Measurements from ENCODE around the gene TMEM240. TPM values are rescaled to one million over a fixed set of nuclear protein-coding genes. Genes with fewer than 3 reads are reported as not detected.
A peak's percentile ranks its signal among the peaks of the same experiment; 100 is the strongest.

TMEM240 gene
- not detected for polyA plus RNA-seq (ENCODE audit: low read depth in 6 of 6)

GRCh38 chr1:1540090-1540817 lies at the start of gene TMEM240:
TSS of gene TMEM240 (minus strand) at chr1:1540624. CDS start at chr1:1540346, 278 bp downstream.
- peak; percentile 56 to 66 for ATAC-seq (ENCODE audit: low read depth in 2 of 2)
- peak within 1 kb of the TSS in 2 of 6 donors; percentile 54 to 59 for H3K27ac Mint-ChIP-seq
- H3K36me3 Mint-ChIP-seq, result no peaks in the 10 kb centered on the region
- peak within 1 kb of the TSS; percentile 29 to 82 (median 70) for H3K4me3 Mint-ChIP-seq
- peaks cover 0 to 4% (median 0%) of the 10 kb centered on the region in 3 donors for H3K27me3 Mint-ChIP-seq
- no peak for DNase-seq
- H3K9me3 Mint-ChIP-seq, result no peaks in the 10 kb centered on the region
- H3K4me1 Mint-ChIP-seq, result peaks cover 0 to 6% (median 2%) of the 10 kb centered on the region in 3 donors

DNA sequence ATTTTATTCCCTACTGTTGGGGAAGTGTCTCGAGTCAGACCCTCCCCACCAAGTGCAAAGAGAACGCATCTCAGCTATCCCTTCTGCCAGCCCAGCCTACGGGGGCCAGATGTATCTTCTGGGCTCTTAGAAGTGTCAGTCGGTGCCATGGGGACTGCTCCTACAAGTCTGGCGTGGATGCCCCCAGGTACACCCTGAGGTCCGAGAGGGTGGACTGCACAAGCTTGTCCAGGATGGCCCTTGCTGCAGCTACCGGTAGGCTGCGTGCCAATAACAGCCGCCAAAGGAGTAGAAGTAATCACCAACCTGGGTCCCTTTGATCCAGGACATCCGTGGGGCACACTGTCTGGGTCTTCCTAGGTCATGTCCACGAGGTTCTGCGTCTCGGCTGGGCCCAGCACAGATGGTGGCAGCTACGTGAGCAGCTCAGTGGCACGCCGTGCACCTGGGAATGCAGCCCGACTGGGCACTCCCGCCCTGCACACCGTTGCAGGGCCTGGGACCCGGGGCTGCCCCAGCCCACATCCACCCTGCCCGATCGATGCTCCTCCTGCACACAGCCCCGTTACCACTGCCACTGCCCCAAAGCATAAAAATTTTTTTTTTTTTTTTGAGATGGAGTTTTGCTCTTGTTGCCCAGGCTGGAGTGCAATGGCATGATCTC lies 43.1 kb upstream of the TMEM240 start:
- H3K4me1 Mint-ChIP-seq, result no peaks in the 10 kb centered on the region
- no peaks in the 10 kb centered on the region for H3K36me3 Mint-ChIP-seq
- peaks cover 14 to 38% (median 19%) of the 10 kb centered on the region in 3 donors for H3K27me3 Mint-ChIP-seq
- DNase-seq (no peak), ATAC-seq (ENCODE audit: low read depth in 2 of 2) (no peak)
- H3K27ac Mint-ChIP-seq, result peak overlapping the region in 1 of 6 donors; percentile 69
- H3K9me3 Mint-ChIP-seq, result no peaks in the 10 kb centered on the region
- H3K4me3 Mint-ChIP-seq, result peak overlapping the region in 1 of 8 donors; percentile 20

GRCh38 chr1:1582585-1583346 lies 42.3 kb upstream of the TMEM240 start:
- H3K36me3 Mint-ChIP-seq, result no peaks in the 10 kb centered on the region
- ATAC-seq (ENCODE audit: low read depth in 2 of 2) (peak in 1 of 2 donors; percentile 43), DNase-seq (no peak)
- H3K27ac Mint-ChIP-seq, result no peak overlapping the region
- no peak overlapping the region for H3K4me3 Mint-ChIP-seq
- H3K4me1 Mint-ChIP-seq, result no peaks in the 10 kb centered on the region
- peaks cover 14 to 35% (median 19%) of the 10 kb centered on the region in 3 donors for H3K27me3 Mint-ChIP-seq
- no peaks in the 10 kb centered on the region for H3K9me3 Mint-ChIP-seq

- Mint-ChIP-seq H3K4me1 (peaks cover 10 to 16% (median 11%) of the 10 kb centered on the region in 3 donors), H3K4me3 (peak overlapping the region in 1 of 8 donors; percentile 58)
These were observed 38.0 kb upstream of the TMEM240 start for GRCh38 chr1:1578371-1578940.

DNA sequence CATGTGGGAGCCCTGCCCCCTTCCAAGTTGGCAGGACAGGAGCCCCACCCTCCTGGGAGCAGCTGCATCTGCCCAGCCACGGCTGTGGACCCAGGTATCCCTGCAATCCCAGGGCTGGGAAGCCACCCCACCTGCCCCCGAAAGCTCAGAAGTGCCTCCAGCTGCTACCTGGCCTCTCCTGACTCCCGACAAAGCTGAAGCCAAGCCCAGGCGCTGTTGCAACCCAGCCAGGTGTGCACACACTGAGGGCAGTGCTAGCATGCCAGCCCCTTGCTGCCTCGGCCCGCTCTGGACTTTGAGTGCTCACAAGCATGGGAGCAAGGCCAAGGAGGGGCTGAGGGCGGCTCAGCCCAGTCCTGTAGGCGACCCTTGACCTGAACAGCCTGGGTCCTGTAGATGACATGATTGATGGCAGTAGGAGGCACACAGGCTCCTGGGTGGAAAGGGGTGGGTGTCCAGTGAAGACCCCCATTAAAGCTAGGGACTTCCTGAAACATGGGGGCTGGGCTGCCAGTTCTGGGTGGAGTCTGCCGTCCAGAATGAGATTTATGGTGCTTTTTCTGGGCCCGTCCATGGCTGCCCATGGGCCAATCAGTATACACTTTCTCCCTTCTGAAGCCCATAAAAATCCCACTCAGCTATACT lies 37.1 kb upstream of the TMEM240 start:
- DNase-seq (no peak), ATAC-seq (ENCODE audit: low read depth in 2 of 2) (no peak)
- Mint-ChIP-seq H3K27me3 (peaks cover 6 to 18% (median 11%) of the 10 kb centered on the region in 3 donors), H3K27ac (no peak overlapping the region), H3K4me3 (no peak overlapping the region), H3K9me3 (no peaks in the 10 kb centered on the region), H3K36me3 (peaks cover 0 to 4% of the 10 kb centered on the region in 2 donors), H3K4me1 (peaks cover 12 to 23% (median 14%) of the 10 kb centered on the region in 3 donors)

More at GRCh38 chr1:1578371-1578940, 38.0 kb upstream of the TMEM240 start:
- ATAC-seq (ENCODE audit: low read depth in 2 of 2) (no peak), DNase-seq (no peak)
- Mint-ChIP-seq H3K36me3 (peaks cover 0 to 4% of the 10 kb centered on the region in 2 donors), H3K9me3 (no peaks in the 10 kb centered on the region), H3K27me3 (peaks cover 10 to 28% (median 14%) of the 10 kb centered on the region in 3 donors), H3K27ac (no peak overlapping the region)

DNA sequence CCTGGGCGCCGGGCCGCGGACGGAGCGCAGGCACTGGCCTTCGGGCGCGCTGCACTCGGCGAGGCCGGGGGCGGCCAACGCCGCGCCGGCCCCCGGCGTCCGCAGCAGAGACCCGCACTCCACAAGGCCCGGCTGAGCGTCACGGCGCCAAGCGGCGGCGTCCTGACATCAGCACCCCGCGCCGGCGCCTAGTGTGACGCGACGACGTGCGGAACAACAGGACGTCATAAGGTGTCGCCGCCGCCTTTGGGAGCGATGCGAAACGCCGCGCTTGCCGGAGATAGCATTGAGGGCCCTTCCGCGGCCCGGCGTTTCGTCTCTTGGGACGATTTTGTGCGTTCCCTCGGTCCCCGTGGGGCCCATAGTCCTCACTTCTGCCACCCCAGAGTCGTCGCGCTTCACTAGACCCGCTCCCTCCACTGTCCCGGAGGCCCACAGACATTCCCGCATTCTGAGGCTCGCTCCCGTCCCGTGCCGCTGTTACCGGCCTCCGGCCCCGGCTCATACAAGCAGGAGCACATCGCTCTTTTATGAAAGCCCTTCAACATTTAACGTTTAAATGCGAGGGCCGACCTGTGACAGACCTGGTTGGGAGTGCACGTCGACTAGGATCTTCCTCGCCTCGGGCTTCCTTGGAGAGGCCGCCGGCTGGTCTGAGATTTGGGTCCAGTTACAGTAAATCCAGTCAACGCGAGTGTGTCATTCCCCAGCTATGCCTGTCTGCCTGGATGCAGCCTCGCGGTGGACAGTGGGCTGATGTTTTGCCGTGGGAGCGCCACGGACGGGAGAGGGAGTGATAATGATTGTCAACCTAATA lies 34.5 kb upstream of the TMEM240 start, which contains the start of gene SSU72:
Gene SSU72, minus strand, starts transcription at position 143 of the 817 bp plus-strand sequence. CDS start 306 bp downstream, outside the sequence.
- H3K36me3 Mint-ChIP-seq, result peaks cover 0 to 4% of the 10 kb centered on the region in 2 donors
- H3K4me3 Mint-ChIP-seq, result peak within 1 kb of the TSS; percentile 90 to 99 (median 98)
- DNase-seq (peak; percentile 91), ATAC-seq (ENCODE audit: low read depth in 2 of 2) (peak; percentile 86 to 87)
- peak within 1 kb of the TSS; percentile 99 to 100 (median 100) for H3K27ac Mint-ChIP-seq
- no peaks in the 10 kb centered on the region for H3K27me3 Mint-ChIP-seq
- no peaks in the 10 kb centered on the region for H3K9me3 Mint-ChIP-seq
- peaks cover 19 to 39% (median 22%) of the 10 kb centered on the region in 3 donors for H3K4me1 Mint-ChIP-seq

GRCh38 chr1:1573843-1574720 lies 33.7 kb upstream of the TMEM240 start:
- no peaks in the 10 kb centered on the region for H3K9me3 Mint-ChIP-seq
- no peaks in the 10 kb centered on the region for H3K27me3 Mint-ChIP-seq
- peak overlapping the region; percentile 96 to 100 (median 99) for H3K27ac Mint-ChIP-seq
- ATAC-seq (ENCODE audit: low read depth in 2 of 2) (peak; percentile 73 to 76), DNase-seq (peak; percentile 85)
- peak overlapping the region; percentile 81 to 99 (median 97) for H3K4me3 Mint-ChIP-seq
- H3K36me3 Mint-ChIP-seq, result peaks cover 0 to 4% of the 10 kb centered on the region in 2 donors
- peaks cover 22 to 46% (median 30%) of the 10 kb centered on the region in 3 donors for H3K4me1 Mint-ChIP-seq

- peak overlapping the region in 4 of 6 donors; percentile 7 to 57 (median 26) for H3K27ac Mint-ChIP-seq
- H3K27me3 Mint-ChIP-seq, result no peaks in the 10 kb centered on the region
- DNase-seq, result no peak
- peak overlapping the region in 1 of 8 donors; percentile 73 for H3K4me3 Mint-ChIP-seq
- H3K4me1 Mint-ChIP-seq, result peaks cover 21 to 73% (median 44%) of the 10 kb centered on the region in 3 donors
- H3K36me3 Mint-ChIP-seq, result peaks cover 6 to 8% of the 10 kb centered on the region in 2 donors
- no peak for ATAC-seq (ENCODE audit: low read depth in 2 of 2)
- no peaks in the 10 kb centered on the region for H3K9me3 Mint-ChIP-seq
These were observed 28.9 kb upstream of the TMEM240 start for GRCh38 chr1:1569341-1569740.

- peaks cover 4 to 8% of the 10 kb centered on the region in 2 donors for H3K36me3 Mint-ChIP-seq
- peaks cover 15 to 63% (median 36%) of the 10 kb centered on the region in 3 donors for H3K4me1 Mint-ChIP-seq
- no peaks in the 10 kb centered on the region for H3K27me3 Mint-ChIP-seq
- H3K27ac Mint-ChIP-seq, result no peak overlapping the region
- DNase-seq (no peak), ATAC-seq (ENCODE audit: low read depth in 2 of 2) (no peak)
- no peaks in the 10 kb centered on the region for H3K9me3 Mint-ChIP-seq
- H3K4me3 Mint-ChIP-seq, result peak overlapping the region in 1 of 8 donors; percentile 41
These were observed 27.5 kb upstream of the TMEM240 start for GRCh38 chr1:1567891-1568291.

- peaks cover 15 to 64% (median 36%) of the 10 kb centered on the region in 3 donors for H3K4me1 Mint-ChIP-seq
- DNase-seq (no peak), ATAC-seq (ENCODE audit: low read depth in 2 of 2) (no peak)
- H3K9me3 Mint-ChIP-seq, result no peaks in the 10 kb centered on the region
- H3K4me3 Mint-ChIP-seq, result no peak overlapping the region
- H3K36me3 Mint-ChIP-seq, result peaks cover 4 to 8% of the 10 kb centered on the region in 2 donors
- H3K27ac Mint-ChIP-seq, result peak overlapping the region in 4 of 6 donors; percentile 27 to 77 (median 54)
- no peaks in the 10 kb centered on the region for H3K27me3 Mint-ChIP-seq
These were observed 26.9 kb upstream of the TMEM240 start for GRCh38 chr1:1567152-1567875.
